Prostate gland (tissue), 2 donors: ENCODE data around the gene OR7G3.

Source experiments
- CTCF ChIP-seq, 4 experiments: fragments of 200-600 bp in 2 of 4; fragments of 450-650 bp in 2 of 4; sonication (generic) in 2 of 4; IDR thresholded peaks; 1 replicate in 3 of 4; 2 replicates in 1 of 4; pipeline ENCODE4 v1.5.1; 2016 to 2019; ENCODE audit warnings: antibody characterized with exemption in 4 of 4, mild to moderate bottlenecking in 2 of 4, moderate library complexity in 2 of 4
- POLR2A ChIP-seq: fragments of 450-650 bp; IDR thresholded peaks from one replicate; pipeline ENCODE4 v1.6.1; 2016; ENCODE audit warnings: antibody characterized with exemption, mild to moderate bottlenecking

- no peak for TF ChIP-seq CTCF (IDR thresholded peaks at IDR 0.05)
- TF ChIP-seq POLR2A, result no peak
These were observed 33.1 kb upstream of the OR7G3 start for GRCh38 chr19:9159891-9160290.
